NCI-H2171 treated with DMSO at 0.1 percent for 48 hours (cell line): ENCODE measurements around the gene C1GALT1C1L.
"Not testable (repeated sequence)": the region's sequence is repeated elsewhere in the genome, so short reads cannot be mapped to it uniquely, and the experiment has no call there.

Experiments
- DNase-seq: peaks from one replicate; lab custom pipeline; 2025; lab: John Stamatoyannopoulos, UW

Gene C1GALT1C1L

GRCh38 chr2:43676322-43677050 lies at the start of gene C1GALT1C1L:
C1GALT1C1L (minus strand) TSS chr2:43676429; CDS start chr2:43676322, 107 bp downstream.
- peak; percentile 9 for DNase-seq

GRCh38 chr2:43725711-43726246 lies 49.5 kb upstream of the C1GALT1C1L start:
- DNase-seq = no peak

- no peak for DNase-seq
Measured at GRCh38 chr2:43724728-43725526, 48.7 kb upstream of the C1GALT1C1L start.

GRCh38 chr2:43718530-43719124 lies 42.4 kb upstream of the C1GALT1C1L start:
- DNase-seq = no peak

- no peak for DNase-seq
Measured at GRCh38 chr2:43717322-43717721, 41.1 kb upstream of the C1GALT1C1L start.

GRCh38 chr2:43715300-43716098 lies 39.3 kb upstream of the C1GALT1C1L start:
- no peak for DNase-seq

- DNase-seq = no peak
Measured at GRCh38 chr2:43714164-43714563, 37.9 kb upstream of the C1GALT1C1L start.

GRCh38 chr2:43710866-43711265 lies 34.6 kb upstream of the C1GALT1C1L start:
- no peak for DNase-seq

GRCh38 chr2:43708891-43709290 lies 32.7 kb upstream of the C1GALT1C1L start:
- no peak for DNase-seq

- no peak for DNase-seq
Measured at GRCh38 chr2:43708178-43708577, 31.9 kb upstream of the C1GALT1C1L start.

- no peak for DNase-seq
Measured at GRCh38 chr2:43707255-43708015, 31.2 kb upstream of the C1GALT1C1L start.

GRCh38 chr2:43701111-43701510 lies 24.9 kb upstream of the C1GALT1C1L start:
- peak; percentile 79 for DNase-seq

- DNase-seq = no peak
Measured at GRCh38 chr2:43699761-43700160, 23.5 kb upstream of the C1GALT1C1L start.

GRCh38 chr2:43698140-43698539 lies 21.9 kb upstream of the C1GALT1C1L start:
- DNase-seq = not testable (repeated sequence)

- DNase-seq = no peak
Measured at GRCh38 chr2:43692428-43692994, 16.3 kb upstream of the C1GALT1C1L start.

- DNase-seq = no peak
Measured at GRCh38 chr2:43689999-43690398, 13.8 kb upstream of the C1GALT1C1L start.

GRCh38 chr2:43685357-43685756 lies 9.1 kb upstream of the C1GALT1C1L start:
- no peak for DNase-seq

GRCh38 chr2:43677783-43678182 lies 1.6 kb upstream of the C1GALT1C1L start:
- DNase-seq = not testable (repeated sequence)

- no peak for DNase-seq
Measured at GRCh38 chr2:43675646-43676321, 445 bp downstream of the C1GALT1C1L start.

GRCh38 chr2:43657241-43657640 lies 19.0 kb downstream of the C1GALT1C1L start:
- DNase-seq = no peak
